Measurements from ENCODE around the gene CAMK2G.

DNA sequence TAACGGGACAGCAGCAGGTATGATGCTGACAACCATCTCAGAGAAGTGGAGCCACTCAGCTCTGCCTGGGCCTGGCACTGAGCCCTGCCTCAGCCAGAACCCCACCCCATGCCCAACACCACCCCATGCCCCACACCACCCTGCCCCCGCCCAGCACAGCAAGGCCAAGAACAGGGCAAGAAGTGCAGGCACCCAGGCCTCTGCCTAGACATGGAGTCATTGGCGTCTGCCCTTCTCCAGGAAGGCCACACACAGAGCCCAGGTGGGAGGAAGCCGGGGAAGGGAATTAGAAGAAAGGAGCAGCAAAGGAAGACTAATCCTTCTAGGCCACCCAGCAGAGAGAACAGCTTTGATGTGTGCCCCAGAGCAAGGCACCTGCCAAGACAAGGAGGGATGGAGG is 18.9 kb downstream of the CAMK2G start:
- TF ChIP-seq, protein P1, sequence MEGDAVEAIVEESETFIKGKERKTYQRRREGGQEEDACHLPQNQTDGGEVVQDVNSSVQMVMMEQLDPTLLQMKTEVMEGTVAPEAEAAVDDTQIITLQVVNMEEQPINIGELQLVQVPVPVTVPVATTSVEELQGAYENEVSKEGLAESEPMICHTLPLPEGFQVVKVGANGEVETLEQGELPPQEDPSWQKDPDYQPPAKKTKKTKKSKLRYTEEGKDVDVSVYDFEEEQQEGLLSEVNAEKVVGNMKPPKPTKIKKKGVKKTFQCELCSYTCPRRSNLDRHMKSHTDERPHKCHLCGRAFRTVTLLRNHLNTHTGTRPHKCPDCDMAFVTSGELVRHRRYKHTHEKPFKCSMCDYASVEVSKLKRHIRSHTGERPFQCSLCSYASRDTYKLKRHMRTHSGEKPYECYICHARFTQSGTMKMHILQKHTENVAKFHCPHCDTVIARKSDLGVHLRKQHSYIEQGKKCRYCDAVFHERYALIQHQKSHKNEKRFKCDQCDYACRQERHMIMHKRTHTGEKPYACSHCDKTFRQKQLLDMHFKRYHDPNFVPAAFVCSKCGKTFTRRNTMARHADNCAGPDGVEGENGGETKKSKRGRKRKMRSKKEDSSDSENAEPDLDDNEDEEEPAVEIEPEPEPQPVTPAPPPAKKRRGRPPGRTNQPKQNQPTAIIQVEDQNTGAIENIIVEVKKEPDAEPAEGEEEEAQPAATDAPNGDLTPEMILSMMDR (IDR thresholded peaks at IDR 0.05 in 4 of 5, conservative IDR thresholded peaks at IDR 0.05 in 1 of 5), result no peak
- no peak for TF ChIP-seq POLR2A (IDR thresholded peaks at IDR 0.05)
